Mesenteric fat pad (tissue), 1 donor: ENCODE measurements around the gene SORT1. TPM values are rescaled to one million over a fixed set of nuclear protein-coding genes. Genes with fewer than 3 reads are reported as not detected.
"Not testable (repeated sequence)": the region's sequence is repeated elsewhere in the genome, so short reads cannot be mapped to it uniquely, and the experiment has no call there.

Source experiments
- DNase-seq: peaks from one replicate; pipeline ENCODE4 v3.0.0-alpha.2; 2020; ENCODE audit warnings: low spot score
- total RNA-seq: library from RNA; stranded (reverse); fragmentation: NEBNext Ultra II Directional; extraction: Animal tissue kit (Norgen Biotek cat#: 25700); gene quantifications from one replicate; pipeline ENCODE4 v1.2.1, GENCODE V29; 2021
- donor health status: DM: yes; HTN: yes; CAD: no.

The SORT1 gene
- total RNA-seq, 1 donor from 2014 or later = 169 TPM

- DNase-seq = no peak
Observed at GRCh38 chr1:109398343-109399225, 866 bp upstream of the SORT1 start.

- DNase-seq = no peak
Observed at GRCh38 chr1:109396871-109397580, 692 bp downstream of the SORT1 start.

- DNase-seq = no peak
Observed at GRCh38 chr1:109396513-109396839, 1.2 kb downstream of the SORT1 start.

- DNase-seq = no peak
Observed at GRCh38 chr1:109395602-109396512, 1.9 kb downstream of the SORT1 start.

- DNase-seq = not testable (repeated sequence)
Observed at GRCh38 chr1:109395282-109395599, 2.5 kb downstream of the SORT1 start.

GRCh38 chr1:109394591-109395281 lies 3.0 kb downstream of the SORT1 start:
- no peak for DNase-seq

- DNase-seq = no peak
Observed at GRCh38 chr1:109393617-109394233, 4.0 kb downstream of the SORT1 start.

GRCh38 chr1:109392788-109393616 lies 4.7 kb downstream of the SORT1 start:
- DNase-seq = no peak

- DNase-seq = no peak
Observed at GRCh38 chr1:109392037-109392787, 5.5 kb downstream of the SORT1 start.

- DNase-seq = no peak
Observed at GRCh38 chr1:109391626-109392025, 6.1 kb downstream of the SORT1 start.

- no peak for DNase-seq
Observed at GRCh38 chr1:109391157-109391556, 6.6 kb downstream of the SORT1 start.

GRCh38 chr1:109389638-109390341 lies 7.9 kb downstream of the SORT1 start:
- DNase-seq = no peak

GRCh38 chr1:109388884-109389637 lies 8.7 kb downstream of the SORT1 start:
- DNase-seq = no peak

- no peak for DNase-seq
Observed at GRCh38 chr1:109388208-109388711, 9.5 kb downstream of the SORT1 start.

GRCh38 chr1:109386054-109386717 lies 11.5 kb downstream of the SORT1 start:
- DNase-seq = no peak

- DNase-seq = no peak
Observed at GRCh38 chr1:109385417-109385816, 12.3 kb downstream of the SORT1 start.

GRCh38 chr1:109383854-109384253 lies 13.9 kb downstream of the SORT1 start:
- DNase-seq = no peak
